ENCODE results near the gene RASA3.

- TF ChIP-seq EZH2 (IDR thresholded peaks at IDR 0.05; ENCODE audit: low read length, unreplicated experiment) (no peak), CTCF (conservative IDR thresholded peaks at IDR 0.05; ENCODE audit: low read depth, low read length) (no peak), EZH2phosphoT487 (IDR thresholded peaks at IDR 0.05; ENCODE audit: borderline replicate concordance, low read length) (no peak)
Measured at GRCh38 chr13:114031631-114032030, 100.8 kb downstream of the RASA3 start.
